ENCODE measurements around the gene CILP2.

CILP2 gene

DNA sequence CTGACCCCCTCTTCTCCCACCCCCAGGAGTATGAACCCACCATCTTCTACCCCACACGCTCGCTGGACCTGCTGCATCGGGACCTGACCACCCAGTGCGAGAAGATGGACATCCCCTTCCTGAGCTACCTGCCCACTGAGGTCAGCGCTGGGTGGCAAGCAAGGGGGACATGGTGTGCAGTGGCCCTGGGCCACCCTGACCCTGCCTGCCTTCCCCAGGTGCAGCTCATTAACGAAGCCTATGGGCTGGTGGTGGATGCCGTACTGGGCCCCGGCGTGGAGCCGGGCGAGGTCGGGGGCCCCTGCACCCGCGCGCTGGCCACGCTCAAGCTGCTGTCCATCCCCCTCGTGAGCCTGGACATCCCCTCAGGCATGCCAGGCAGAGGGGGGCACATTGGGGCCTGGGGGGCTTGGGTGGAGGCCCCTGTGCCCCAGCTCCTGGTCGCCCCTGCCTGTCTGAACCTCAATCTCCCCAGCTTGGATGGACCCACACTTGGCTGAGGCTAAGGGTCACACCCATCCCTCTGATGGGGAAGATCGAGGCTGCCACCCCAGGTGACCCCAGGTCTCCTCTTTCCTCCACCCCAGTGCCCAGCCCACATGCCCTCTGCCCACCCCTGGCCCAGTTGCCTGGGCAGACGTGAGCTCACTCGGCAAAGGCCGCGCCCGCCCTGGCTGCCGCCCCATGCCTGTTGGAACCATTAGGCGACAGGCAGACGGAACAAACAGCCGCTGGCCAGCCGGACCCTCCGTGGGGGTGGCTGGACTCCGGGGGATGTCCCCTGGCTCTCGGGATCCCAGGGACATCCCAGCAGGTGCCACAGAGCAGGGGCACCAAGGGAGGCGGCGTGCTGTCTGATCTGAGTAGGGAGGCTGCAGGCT, 2.5 kb upstream of the CILP2 start:
- TF ChIP-seq Cebpa-rat (IDR thresholded peaks at IDR 0.05), result no peak
- Histone ChIP-seq H3K36me3 (peaks cover 20% of the 10 kb centered on the region; the same call in 1 of the 2 replicates), H3K9me3 (no peaks in the 10 kb centered on the region), H3K4me1 (peaks cover 36% of the 10 kb centered on the region), H3K27me3 (peaks cover 35% of the 10 kb centered on the region), H3K4me3 (no peak overlapping the region), H3K4me2 (no peak overlapping the region), H3K27ac (no peak overlapping the region), H4K20me1 (no peaks in the 10 kb centered on the region), H3K9ac (no peak overlapping the region)

DNA sequence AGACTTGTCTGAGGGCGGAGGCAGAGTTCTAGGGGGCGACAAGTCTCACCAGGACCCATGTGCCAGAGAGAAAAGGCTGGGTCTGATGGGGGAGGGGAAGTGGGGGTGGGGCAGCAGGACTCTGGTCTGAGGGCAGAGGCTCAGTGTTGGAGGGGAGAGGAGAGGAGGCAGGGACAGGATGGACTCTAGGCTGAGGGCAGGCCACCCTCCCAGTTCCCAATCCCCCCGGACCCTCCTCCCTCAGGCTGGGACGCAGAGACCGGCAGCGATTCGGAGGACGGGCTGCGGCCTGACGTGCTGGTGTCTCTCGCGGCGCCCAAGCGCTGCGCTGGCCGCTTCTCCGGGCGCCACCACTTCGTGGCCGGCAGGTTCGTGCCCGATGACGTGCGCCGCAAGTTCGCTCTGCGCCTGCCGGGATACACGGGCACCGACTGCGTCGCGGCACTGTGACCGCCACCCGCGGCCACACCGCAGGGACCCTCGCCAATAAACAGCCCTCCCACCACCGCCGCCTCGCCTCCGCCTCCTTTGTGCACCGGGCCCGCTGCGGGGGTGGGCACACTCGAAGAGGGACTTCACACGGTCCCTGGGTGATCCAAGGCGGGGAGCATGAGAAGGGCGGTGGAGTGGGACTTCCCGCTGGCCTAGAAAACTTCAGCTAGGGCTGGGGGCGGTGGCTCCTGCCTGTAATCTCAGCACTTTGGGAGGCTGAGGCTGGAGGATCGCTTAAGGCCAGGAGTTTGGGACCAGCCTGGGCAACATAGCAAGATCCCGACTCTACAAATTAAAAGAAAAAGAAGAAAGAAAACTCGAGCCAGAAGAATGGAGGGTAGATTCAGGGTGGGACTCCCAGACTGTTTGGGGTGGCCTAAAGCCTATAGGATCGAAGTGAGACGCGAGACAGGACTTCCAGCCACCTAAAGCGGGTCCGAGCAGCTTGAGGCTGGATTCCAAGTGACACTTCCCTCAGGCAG, 703 bp upstream of the CILP2 start:
- peak overlapping the region; percentile 54 for H3K4me2 ChIP-seq
- no peak overlapping the region for H3K9ac ChIP-seq
- no peak for TF ChIP-seq Cebpa-rat (IDR thresholded peaks at IDR 0.05)

DNA sequence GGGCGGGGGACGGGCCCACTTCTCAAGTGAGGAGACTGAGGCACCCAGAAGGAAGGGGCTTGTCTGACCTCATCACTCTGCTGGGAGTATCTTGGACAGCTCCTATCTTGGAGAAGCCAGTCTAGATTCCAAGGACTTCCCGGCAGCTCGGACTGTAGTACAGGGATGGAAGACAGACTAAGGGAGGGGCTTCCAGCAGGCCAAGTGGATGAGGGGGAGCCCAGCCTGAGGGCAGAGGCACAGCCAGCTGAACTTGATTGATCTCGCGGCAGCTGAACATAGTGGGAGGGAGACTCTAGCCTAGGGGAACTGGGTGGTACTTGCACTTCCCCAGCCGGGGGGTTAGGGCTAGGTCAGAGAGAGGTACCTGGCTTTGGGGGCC, 711 bp downstream of the CILP2 start:
- no peak for TF ChIP-seq Cebpa-rat (IDR thresholded peaks at IDR 0.05)
- Histone ChIP-seq H3K4me2 (peak overlapping the region; percentile 54), H3K9ac (no peak overlapping the region)

More for the DNA sequence above, 703 bp upstream of the CILP2 start:
- H3K27me3 ChIP-seq, result peaks cover 35% of the 10 kb centered on the region
- H4K20me1 ChIP-seq, result no peaks in the 10 kb centered on the region
- no peak overlapping the region for H3K27ac ChIP-seq
- no peaks in the 10 kb centered on the region for H3K9me3 ChIP-seq
- H3K4me1 ChIP-seq, result peaks cover 38% of the 10 kb centered on the region
- H3K36me3 ChIP-seq, result peaks cover 14% of the 10 kb centered on the region; the same call in 1 of the 2 replicates
- H3K4me3 ChIP-seq, result no peak overlapping the region

DNA sequence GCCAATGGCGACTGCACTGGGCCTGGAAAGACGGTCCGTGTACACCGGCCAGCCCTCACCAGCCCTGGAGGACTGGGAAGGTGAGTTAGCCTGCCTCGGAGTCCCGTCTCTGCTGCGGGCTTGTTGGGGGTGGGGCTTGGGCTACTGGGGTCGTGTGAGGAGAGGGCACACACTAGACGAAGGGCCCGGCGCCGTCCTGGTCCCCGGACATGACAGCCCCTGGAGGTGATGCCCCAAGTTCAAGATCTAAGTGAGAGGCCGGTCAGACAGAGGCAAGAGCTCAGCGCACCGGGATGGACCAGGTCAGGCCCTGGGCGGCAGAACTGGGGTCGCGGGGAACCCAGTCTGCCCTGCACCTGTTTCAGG, 1.6 kb downstream of the CILP2 start:
- peaks cover 14% of the 10 kb centered on the region; the same call in 1 of the 2 replicates for H3K36me3 ChIP-seq
- H3K4me2 ChIP-seq, result no peak overlapping the region
- H3K9ac ChIP-seq, result no peak overlapping the region
- peaks cover 35% of the 10 kb centered on the region for H3K27me3 ChIP-seq
- TF ChIP-seq Cebpa-rat (IDR thresholded peaks at IDR 0.05), result no peak
- no peak overlapping the region for H3K27ac ChIP-seq
- no peaks in the 10 kb centered on the region for H3K9me3 ChIP-seq
- no peak overlapping the region for H3K4me3 ChIP-seq
- H4K20me1 ChIP-seq, result no peaks in the 10 kb centered on the region
- H3K4me1 ChIP-seq, result peaks cover 21% of the 10 kb centered on the region

More for the DNA sequence above, 711 bp downstream of the CILP2 start:
- H3K36me3 ChIP-seq, result peaks cover 14% of the 10 kb centered on the region; the same call in 1 of the 2 replicates
- H3K27ac ChIP-seq, result no peak overlapping the region
- peaks cover 26% of the 10 kb centered on the region for H3K4me1 ChIP-seq
- no peak overlapping the region for H3K4me3 ChIP-seq
- no peaks in the 10 kb centered on the region for H4K20me1 ChIP-seq
- peaks cover 35% of the 10 kb centered on the region for H3K27me3 ChIP-seq
- H3K9me3 ChIP-seq, result no peaks in the 10 kb centered on the region

DNA sequence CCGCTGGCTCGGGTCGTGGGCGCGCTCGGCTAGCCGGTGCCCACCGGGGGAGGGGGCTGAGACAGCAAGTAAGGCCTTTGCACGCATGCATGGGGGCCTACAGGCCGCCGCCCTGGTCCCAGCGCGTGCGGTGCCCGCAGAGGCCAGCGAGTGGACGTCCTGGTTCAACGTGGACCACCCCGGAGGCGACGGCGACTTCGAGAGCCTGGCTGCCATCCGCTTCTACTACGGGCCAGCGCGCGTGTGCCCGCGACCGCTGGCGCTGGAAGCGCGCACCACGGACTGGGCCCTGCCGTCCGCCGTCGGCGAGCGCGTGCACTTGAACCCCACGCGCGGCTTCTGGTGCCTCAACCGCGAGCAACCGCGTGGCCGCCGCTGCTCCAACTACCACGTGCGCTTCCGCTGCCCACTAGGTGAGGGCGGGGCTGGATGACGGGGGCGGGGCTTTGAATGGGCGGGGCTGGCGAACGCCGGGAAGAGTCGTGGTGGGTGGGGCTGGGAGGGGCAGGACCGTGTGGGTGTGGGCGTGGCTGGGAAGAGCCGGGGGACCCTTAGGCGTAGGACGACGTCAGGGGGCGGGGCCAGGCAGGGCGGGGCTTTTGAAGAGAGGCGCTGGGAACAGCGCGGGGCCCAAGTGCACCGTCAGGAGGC, 2.1 kb downstream of the CILP2 start:
- H3K36me3 ChIP-seq, result peaks cover 10% of the 10 kb centered on the region; the same call in 1 of the 2 replicates
- H3K27ac ChIP-seq, result no peak overlapping the region
- no peaks in the 10 kb centered on the region for H4K20me1 ChIP-seq
- H3K4me3 ChIP-seq, result no peak overlapping the region
- no peak overlapping the region for H3K4me2 ChIP-seq
- no peaks in the 10 kb centered on the region for H3K9me3 ChIP-seq
- peaks cover 21% of the 10 kb centered on the region for H3K4me1 ChIP-seq
- no peak overlapping the region for H3K9ac ChIP-seq
- peaks cover 35% of the 10 kb centered on the region for H3K27me3 ChIP-seq
- TF ChIP-seq Cebpa-rat (IDR thresholded peaks at IDR 0.05), result no peak

DNA sequence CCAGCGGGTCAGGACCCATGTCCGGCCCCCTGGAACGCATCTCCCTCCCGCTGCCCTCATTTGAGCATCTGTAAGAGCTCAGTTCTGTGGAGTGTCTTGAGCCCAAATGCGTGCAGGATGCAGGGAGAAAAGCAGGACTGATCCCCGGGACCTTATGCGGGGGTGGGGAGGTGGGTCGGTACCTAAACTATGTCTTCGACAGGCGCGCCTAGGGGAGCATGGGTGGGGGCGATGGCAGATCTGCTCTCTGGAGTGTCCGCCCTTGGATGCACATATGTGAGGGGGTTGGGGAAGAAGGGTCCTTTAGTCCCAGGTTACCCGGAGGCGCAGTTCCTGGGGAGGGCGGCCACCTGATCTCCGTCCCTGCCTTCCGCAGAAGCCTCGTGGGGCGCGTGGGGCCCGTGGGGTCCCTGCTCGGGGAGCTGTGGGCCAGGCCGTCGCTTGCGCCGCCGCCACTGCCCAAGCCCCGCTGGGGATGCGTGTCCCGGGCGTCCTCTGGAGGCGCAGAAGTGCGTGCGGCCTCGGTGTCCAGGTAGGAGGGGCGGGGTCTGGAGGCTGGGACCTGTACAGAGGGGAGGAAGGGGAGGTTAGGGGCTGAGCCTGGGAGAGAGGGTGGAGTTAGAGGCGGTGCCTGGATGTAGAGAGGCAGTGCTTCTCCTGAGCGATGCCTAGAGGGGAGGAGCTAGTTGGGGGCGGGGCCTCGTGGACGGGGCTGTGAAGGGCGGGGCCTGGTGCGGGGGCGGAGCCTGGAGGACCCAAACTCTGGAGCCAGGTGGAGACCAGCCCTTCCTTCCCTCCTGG, 2.9 kb downstream of the CILP2 start:
- Histone ChIP-seq H3K4me2 (no peak overlapping the region), H4K20me1 (no peaks in the 10 kb centered on the region), H3K27ac (no peak overlapping the region), H3K27me3 (peaks cover 35% of the 10 kb centered on the region), H3K9me3 (no peaks in the 10 kb centered on the region), H3K36me3 (peaks cover 3% of the 10 kb centered on the region; the same call in 1 of the 2 replicates), H3K4me3 (no peak overlapping the region), H3K9ac (no peak overlapping the region), H3K4me1 (peaks cover 21% of the 10 kb centered on the region)
- TF ChIP-seq Cebpa-rat (IDR thresholded peaks at IDR 0.05), result no peak

DNA sequence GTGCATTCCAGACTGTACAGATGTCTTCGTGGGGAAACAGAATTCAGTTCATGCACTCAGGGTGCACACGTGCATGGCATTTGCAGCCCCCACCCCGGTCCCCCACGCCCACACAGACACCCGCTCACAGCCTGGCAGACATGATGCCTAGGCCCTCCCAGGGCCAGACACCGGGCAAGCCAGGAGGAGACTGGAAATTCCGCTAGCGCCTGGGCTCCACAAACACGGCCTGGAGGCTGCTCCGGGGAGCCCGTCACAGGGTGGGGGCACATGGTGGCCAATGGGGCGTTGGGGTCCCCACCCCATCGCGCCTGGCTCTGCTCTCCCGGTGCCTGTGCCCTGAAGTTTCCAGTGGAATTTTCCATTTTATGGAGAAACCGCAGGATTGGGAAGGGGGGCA, 3.6 kb downstream of the CILP2 start:
- Histone ChIP-seq H3K36me3 (no peaks in the 10 kb centered on the region), H3K9me3 (no peaks in the 10 kb centered on the region), H3K27ac (no peak overlapping the region), H3K4me2 (no peak overlapping the region), H3K4me3 (no peak overlapping the region), H3K4me1 (peaks cover 27% of the 10 kb centered on the region), H3K27me3 (peaks cover 35% of the 10 kb centered on the region), H3K9ac (no peak overlapping the region), H4K20me1 (no peaks in the 10 kb centered on the region)
- no peak for TF ChIP-seq Cebpa-rat (IDR thresholded peaks at IDR 0.05)

DNA sequence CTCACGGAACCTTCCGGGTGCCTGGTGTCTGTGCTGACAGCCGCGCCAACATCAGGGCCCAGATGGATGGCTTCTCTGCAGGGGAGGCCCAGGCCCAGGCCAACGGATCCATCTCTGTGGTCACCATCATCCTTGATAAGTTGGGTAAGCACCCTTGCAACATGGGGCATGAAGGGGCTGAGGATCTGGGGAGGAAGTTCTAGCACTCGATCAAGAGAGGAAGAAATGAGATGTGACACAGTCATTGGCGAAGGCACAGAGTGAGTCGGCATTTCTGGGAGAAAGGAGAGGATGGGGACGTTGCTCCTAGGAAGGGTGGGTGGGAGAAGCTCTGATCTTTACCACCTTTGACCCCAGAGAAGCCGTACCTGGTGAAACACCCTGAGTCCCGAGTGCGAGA, 4.4 kb downstream of the CILP2 start:
- Histone ChIP-seq H3K4me2 (no peak overlapping the region), H3K27me3 (peaks cover 27% of the 10 kb centered on the region), H3K4me3 (no peak overlapping the region), H4K20me1 (no peaks in the 10 kb centered on the region), H3K27ac (no peak overlapping the region), H3K9me3 (no peaks in the 10 kb centered on the region), H3K4me1 (peaks cover 27% of the 10 kb centered on the region), H3K9ac (no peak overlapping the region), H3K36me3 (no peaks in the 10 kb centered on the region)
- no peak for TF ChIP-seq Cebpa-rat (IDR thresholded peaks at IDR 0.05)

DNA sequence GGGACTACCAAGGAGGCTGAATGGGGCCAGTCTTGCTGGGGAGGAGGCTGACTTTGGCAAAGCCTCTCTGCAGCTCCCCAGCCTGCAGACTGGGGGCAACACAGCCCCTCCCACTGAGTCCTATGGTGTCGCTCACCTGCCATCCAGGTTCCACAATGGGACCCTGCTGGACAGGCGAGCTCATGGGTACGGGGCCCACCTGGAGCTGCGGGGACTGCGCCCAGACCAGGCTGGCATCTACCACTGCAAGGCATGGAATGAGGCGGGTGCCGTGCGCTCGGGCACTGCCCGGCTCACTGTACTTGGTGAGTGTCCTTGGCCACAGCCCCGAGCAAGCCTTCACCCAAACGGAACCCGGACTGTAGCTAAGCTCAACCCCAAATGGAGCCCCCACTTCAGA, 5.0 kb downstream of the CILP2 start:
- Histone ChIP-seq H3K27ac (no peak overlapping the region), H3K4me3 (no peak overlapping the region), H3K36me3 (no peaks in the 10 kb centered on the region), H3K4me2 (no peak overlapping the region), H3K9me3 (no peaks in the 10 kb centered on the region), H3K9ac (no peak overlapping the region), H4K20me1 (no peaks in the 10 kb centered on the region), H3K4me1 (peaks cover 23% of the 10 kb centered on the region), H3K27me3 (peaks cover 21% of the 10 kb centered on the region)
- no peak for TF ChIP-seq Cebpa-rat (IDR thresholded peaks at IDR 0.05)
